Spleen (tissue), 11 donors: ENCODE data around the gene EDN1. TPM values are rescaled to one million over a fixed set of nuclear protein-coding genes. Genes with fewer than 3 reads are reported as not detected.

Source experiments
- DNase-seq: peaks from one replicate; pipeline ENCODE4 v3.0.0-alpha.2; 2020
- H3K27ac ChIP-seq, 8 donors: fragments of 200-600 bp; sonication (generic) in 7 of 8; 1 replicate in 4 of 8; 2 replicates in 4 of 8; pipeline versions ENCODE4 v1.5.0 to v1.8.0; 2016 to 2021; ENCODE audit warnings: inconsistent platforms in 4 of 8, mild to moderate bottlenecking in 4 of 8, moderate library complexity in 1 of 8
- H3K27me3 ChIP-seq, 7 donors: fragments of 200-600 bp; sonication (generic) in 6 of 7; replicated peaks in 1 of 7; 1 replicate in 4 of 7; 2 replicates in 3 of 7; pipeline versions ENCODE4 v1.5.0 to v1.8.0; 2016 to 2021; ENCODE audit warnings: inconsistent platforms in 3 of 7, mild to moderate bottlenecking in 1 of 7
- H3K36me3 ChIP-seq, 6 donors: fragments of 200-600 bp; sonication (generic) in 5 of 6; 1 replicate in 4 of 6; 2 replicates in 2 of 6; pipeline versions ENCODE4 v1.5.0 to v1.8.0; 2016 to 2021; ENCODE audit warnings: inconsistent platforms in 2 of 6
- H3K4me1 ChIP-seq, 6 donors: fragments of 200-600 bp; sonication (generic) in 5 of 6; 1 replicate in 3 of 6; 2 replicates in 3 of 6; pipeline versions ENCODE4 v1.5.0 to v1.8.0; 2016 to 2021; ENCODE audit warnings: inconsistent platforms in 3 of 6
- H3K4me3 ChIP-seq, 8 donors: fragments of 200-600 bp; sonication (generic) in 7 of 8; 1 replicate in 4 of 8; 2 replicates in 4 of 8; pipeline versions ENCODE4 v1.5.0 to v1.8.0; 2016 to 2021; ENCODE audit warnings: inconsistent platforms in 4 of 8, mild to moderate bottlenecking in 4 of 8, moderate library complexity in 2 of 8
- H3K9me3 ChIP-seq, 8 donors: fragments of 200-600 bp; sonication (generic) in 7 of 8; 1 replicate in 4 of 8; 2 replicates in 4 of 8; pipeline versions ENCODE4 v1.5.0 to v1.8.0; 2016 to 2021; ENCODE audit warnings: inconsistent platforms in 4 of 8
- CTCF ChIP-seq, 11 experiments: fragments of 200-600 bp in 7 of 11; fragments of 450-650 bp in 4 of 11; sonication (generic) in 4 of 11; IDR thresholded peaks in 8 of 11; conservative IDR thresholded peaks in 3 of 11; 1 replicate in 7 of 11; 2 replicates in 4 of 11; pipeline versions ENCODE4 v1.4.0 to v1.8.0; 2016 to 2021; ENCODE audit warnings: antibody characterized with exemption in 11 of 11, inconsistent platforms in 4 of 11, mild to moderate bottlenecking in 1 of 11
- POLR2A ChIP-seq, 3 donors: fragments of 450-650 bp; IDR thresholded peaks; one replicate each; pipeline ENCODE4 v1.5.1; 2017; ENCODE audit warnings: antibody characterized with exemption in 3 of 3, mild to moderate bottlenecking in 1 of 3
- POLR2AphosphoS5 ChIP-seq, 3 donors: sonication (generic); formaldehyde crosslinking; IDR thresholded peaks; one replicate each; pipeline ENCODE4 v1.5.1; 2017; ENCODE audit warnings: antibody characterized with exemption in 3 of 3
- WGBS, 5 donors: extraction: QIAGEN DNeasy Blood & Tissue Kit in 3 of 5; methylation state at CpG; one replicate each; pipeline versions ENCODE4 v1.1.5 to v1.1.7; 2013 to 2018; 5-methylcytosine and 5-hydroxymethylcytosine counted together
- intact Hi-C: fragments of 100-400 bp; cut with DNase I; formaldehyde crosslinking; loops from one replicate; pipeline ENCODE4 v1.15.0; 2023; ENCODE audit warnings: low total_unique reads
- polyA plus RNA-seq, 3 donors: library from polyadenylated mRNA; stranded (reverse); fragments of 200-250 nt; gene quantifications; one replicate each; pipeline ENCODE4 v1.2.1, GENCODE V29; 2013
- total RNA-seq, 7 donors: library from RNA; depleted of rRNA in 3 of 7; stranded (reverse); fragments of >200 nt in 3 of 7; fragmentation: NEBNext Ultra II Directional in 4 of 7; extraction: Animal tissue kit (Norgen Biotek cat#: 25700) in 4 of 7; gene quantifications; one replicate each; pipeline versions ENCODE4 v1.1.0 to v1.2.1, GENCODE V29; 2016 to 2021
- donor health status: healthy with polysubstance abuse.
- donor health status: DM: no; HTN: no; CAD: no; lungs with moderate emphysema.
- donor health status: DM: no; HTN: no; CAD: no.
- donor health status: Bipolar disorder and iron deficiency.
- donor health status: healthy.
- donor health status: DM: no; HTN: no; CAD: no.
- donor health status: DM: yes; HTN: yes; CAD: no.

Gene EDN1
- total and polyA plus RNA-seq, 10 donors: 5.2 to 27.1 (median 13.4) TPM

- H3K36me3 ChIP-seq: no peaks in the 10 kb centered on the region
- H3K27me3 ChIP-seq: no peaks in the 10 kb centered on the region
- H3K4me1 ChIP-seq: peaks cover 0 to 20% (median 10%) of the 10 kb centered on the region in 6 donors
- intact Hi-C loops: no loop called here
- no peaks in the 10 kb centered on the region for H3K9me3 ChIP-seq
- peak overlapping the region in 6 of 8 donors; percentile 10 to 71 (median 56) for H3K27ac ChIP-seq
- no peak overlapping the region for H3K4me3 ChIP-seq
- 50 to 64% (median 56%) methylated on average over 4 of the region's 4 CpGs for WGBS, 5 donors
- TF ChIP-seq POLR2A (IDR thresholded peaks at IDR 0.05) (no peak), POLR2AphosphoS5 (IDR thresholded peaks at IDR 0.05) (no peak), CTCF (IDR thresholded peaks at IDR 0.05 in 8 of 11, conservative IDR thresholded peaks at IDR 0.05 in 3 of 11) (no peak)
- DNase-seq: no peak
These were observed 10.7 kb upstream of the EDN1 start for GRCh38 chr6:12279322-12280091.

GRCh38 chr6:12280458-12280857 is 9.7 kb upstream of the EDN1 start:
- H3K27me3 ChIP-seq: no peaks in the 10 kb centered on the region
- TF ChIP-seq POLR2A (IDR thresholded peaks at IDR 0.05): no peak
- no peak for TF ChIP-seq CTCF (IDR thresholded peaks at IDR 0.05 in 8 of 11, conservative IDR thresholded peaks at IDR 0.05 in 3 of 11)
- no peak for TF ChIP-seq POLR2AphosphoS5 (IDR thresholded peaks at IDR 0.05)
- H3K9me3 ChIP-seq: no peaks in the 10 kb centered on the region
- no peaks in the 10 kb centered on the region for H3K36me3 ChIP-seq
- intact Hi-C loops: no loop called here
- DNase-seq: no peak
- peaks cover 0 to 20% (median 10%) of the 10 kb centered on the region in 6 donors for H3K4me1 ChIP-seq
- 88 to 94% (median 93%) methylated on average over 5 of the region's 5 CpGs for WGBS, 5 donors
- H3K27ac ChIP-seq: peak overlapping the region in 4 of 8 donors; percentile 33 to 71 (median 68)
- no peak overlapping the region for H3K4me3 ChIP-seq

GRCh38 chr6:12280902-12281301 is 9.3 kb upstream of the EDN1 start:
- no peak for DNase-seq
- Histone ChIP-seq H3K9me3 (no peaks in the 10 kb centered on the region), H3K27me3 (no peaks in the 10 kb centered on the region), H3K4me1 (peaks cover 0 to 21% (median 10%) of the 10 kb centered on the region in 6 donors), H3K27ac (peak overlapping the region in 2 of 8 donors; percentile 68 to 71), H3K4me3 (no peak overlapping the region), H3K36me3 (no peaks in the 10 kb centered on the region)
- intact Hi-C loops: no loop called here
- WGBS, 5 donors: 78 to 90% (median 86%) methylated on average over 3 of the region's 3 CpGs
- TF ChIP-seq POLR2A (IDR thresholded peaks at IDR 0.05): no peak
- no peak for TF ChIP-seq POLR2AphosphoS5 (IDR thresholded peaks at IDR 0.05)
- TF ChIP-seq CTCF (IDR thresholded peaks at IDR 0.05 in 8 of 11, conservative IDR thresholded peaks at IDR 0.05 in 3 of 11): no peak

GRCh38 chr6:12283904-12284303 is 6.3 kb upstream of the EDN1 start:
- H3K4me3 ChIP-seq: no peak overlapping the region
- H3K4me1 ChIP-seq: peaks cover 0 to 36% (median 11%) of the 10 kb centered on the region in 6 donors
- 79 to 93% (median 82%) methylated on average over 4 of the region's 4 CpGs for WGBS, 5 donors
- TF ChIP-seq POLR2A (IDR thresholded peaks at IDR 0.05) (no peak), CTCF (IDR thresholded peaks at IDR 0.05 in 8 of 11, conservative IDR thresholded peaks at IDR 0.05 in 3 of 11) (no peak), POLR2AphosphoS5 (IDR thresholded peaks at IDR 0.05) (no peak)
- no peaks in the 10 kb centered on the region for H3K27me3 ChIP-seq
- no peak for DNase-seq
- H3K9me3 ChIP-seq: no peaks in the 10 kb centered on the region
- no peaks in the 10 kb centered on the region for H3K36me3 ChIP-seq
- no peak overlapping the region for H3K27ac ChIP-seq
- intact Hi-C loops: no loop called here
